HepG2 (cell line): ENCODE measurements around the gene H1-8. TPM values are rescaled to one million over a fixed set of nuclear protein-coding genes. Genes with fewer than 3 reads are reported as not detected.

ENCODE experiments used
- BCLAF1 ChIP-seq: fragments of 450-650 bp; IDR thresholded peaks from 2 replicates; pipeline ENCODE4 v1.6.1; 2017; ENCODE audit warnings: mild to moderate bottlenecking
- CHD4 ChIP-seq: fragments of 200-600 bp; sonication (generic); IDR thresholded peaks from 2 replicates; pipeline ENCODE4 v1.7.0; 2017; ENCODE audit warnings: mild to moderate bottlenecking, low read length, borderline replicate concordance
- HOMEZ ChIP-seq: IDR thresholded peaks from 2 replicates; pipeline ENCODE4 v1.6.1; 2016; ENCODE audit warnings: low read depth
- JARID2 ChIP-seq: sonication (generic); formaldehyde crosslinking; IDR thresholded peaks from 2 replicates; pipeline ENCODE4 v1.8.1; 2023; ENCODE audit warnings: missing genetic modification reagents, inconsistent platforms; ENCODE audit not compliant: insufficient replicate concordance
- KDM1A ChIP-seq: IDR thresholded peaks from 2 replicates; pipeline ENCODE4 v1.6.1; 2016; ENCODE audit warnings: missing compliant biosample characterization
- NCOA5 ChIP-seq: sonication (generic); formaldehyde crosslinking; IDR thresholded peaks from 2 replicates; pipeline ENCODE4 v1.4.0; 2020; ENCODE audit warnings: missing genetic modification reagents
- ONECUT2 ChIP-seq: sonication (generic); formaldehyde crosslinking; IDR thresholded peaks from 2 replicates; pipeline ENCODE4 v1.4.0; 2020; ENCODE audit warnings: missing genetic modification reagents
- PAWR ChIP-seq: sonication (generic); formaldehyde crosslinking; IDR thresholded peaks from 2 replicates; pipeline ENCODE4 v1.4.0; 2020; ENCODE audit warnings: missing genetic modification reagents, mild to moderate bottlenecking, borderline replicate concordance
- PAXIP1 ChIP-seq: sonication (generic); formaldehyde crosslinking; conservative IDR thresholded peaks from 2 replicates; pipeline ENCODE4 v1.4.0; 2020; ENCODE audit warnings: mild to moderate bottlenecking, missing genetic modification reagents, moderate library complexity
- ZEB1 ChIP-seq: IDR thresholded peaks from 2 replicates; pipeline ENCODE4 v1.6.1; 2012; ENCODE audit warnings: mild to moderate bottlenecking, low read depth, inconsistent platforms; ENCODE audit not compliant: insufficient replicate concordance
- ZNF737 ChIP-seq: sonication (generic); formaldehyde crosslinking; IDR thresholded peaks from 2 replicates; pipeline ENCODE4 v1.5.0; 2020; ENCODE audit warnings: missing genetic modification reagents, mild to moderate bottlenecking, borderline replicate concordance
- ZSCAN31 ChIP-seq: sonication (generic); formaldehyde crosslinking; IDR thresholded peaks from 2 replicates; pipeline ENCODE4 v1.5.0; 2020; ENCODE audit warnings: low read depth, mild to moderate bottlenecking, missing genetic modification reagents
- polyA plus RNA-seq, 8 experiments: library from polyadenylated mRNA; depleted of rRNA in 3 of 8; stranded (reverse) in 7 of 8; unstranded in 1 of 8; fragments of >200 nt; fragmentation: Illumina TruSeq in 4 of 8; extraction: Trizol in 4 of 8; gene quantifications; 2 replicates each; pipeline versions ENCODE4 v1.2.1 to v1.2.3, GENCODE V29; 2011 to 2016; ENCODE audit warnings: low read depth in 4 of 8, missing spikeins in 1 of 8, mixed read lengths in 1 of 8; ENCODE audit not compliant: insufficient read depth in 1 of 8
- total RNA-seq, 5 experiments: library from RNA; depleted of rRNA; stranded (reverse); fragments of >200 nt; fragmentation: Illumina TruSeq; extraction: Trizol; gene quantifications; 2 replicates each; pipeline ENCODE4 v1.2.3, GENCODE V29; 2016; ENCODE audit warnings: low read depth in 1 of 5
- TF ChIP-seq, protein P1 (sequence below): sonication (generic); formaldehyde crosslinking; IDR thresholded peaks from 2 replicates; pipeline ENCODE4 v1.5.0; 2020; ENCODE audit warnings: mild to moderate bottlenecking, missing genetic modification reagents
- TF ChIP-seq, protein P2 (sequence below), 2 experiments: IDR thresholded peaks; 2 replicates each; pipeline ENCODE4 v1.6.1; 2011 to 2012; ENCODE audit warnings: low read length in 2 of 2, borderline replicate concordance in 1 of 2, low read depth in 1 of 2, mild to moderate bottlenecking in 1 of 2, moderate library complexity in 1 of 2

Gene H1-8
- total and polyA plus RNA-seq, 2 of the 13 experiments (the other 11 are each of a cell fraction or from before 2014, with no cell fraction given), result 0.08 TPM; not detected in 1

GRCh38 chr3:129594907-129595390 lies 52.0 kb downstream of the H1-8 start (continued):
- TF ChIP-seq, protein P1, sequence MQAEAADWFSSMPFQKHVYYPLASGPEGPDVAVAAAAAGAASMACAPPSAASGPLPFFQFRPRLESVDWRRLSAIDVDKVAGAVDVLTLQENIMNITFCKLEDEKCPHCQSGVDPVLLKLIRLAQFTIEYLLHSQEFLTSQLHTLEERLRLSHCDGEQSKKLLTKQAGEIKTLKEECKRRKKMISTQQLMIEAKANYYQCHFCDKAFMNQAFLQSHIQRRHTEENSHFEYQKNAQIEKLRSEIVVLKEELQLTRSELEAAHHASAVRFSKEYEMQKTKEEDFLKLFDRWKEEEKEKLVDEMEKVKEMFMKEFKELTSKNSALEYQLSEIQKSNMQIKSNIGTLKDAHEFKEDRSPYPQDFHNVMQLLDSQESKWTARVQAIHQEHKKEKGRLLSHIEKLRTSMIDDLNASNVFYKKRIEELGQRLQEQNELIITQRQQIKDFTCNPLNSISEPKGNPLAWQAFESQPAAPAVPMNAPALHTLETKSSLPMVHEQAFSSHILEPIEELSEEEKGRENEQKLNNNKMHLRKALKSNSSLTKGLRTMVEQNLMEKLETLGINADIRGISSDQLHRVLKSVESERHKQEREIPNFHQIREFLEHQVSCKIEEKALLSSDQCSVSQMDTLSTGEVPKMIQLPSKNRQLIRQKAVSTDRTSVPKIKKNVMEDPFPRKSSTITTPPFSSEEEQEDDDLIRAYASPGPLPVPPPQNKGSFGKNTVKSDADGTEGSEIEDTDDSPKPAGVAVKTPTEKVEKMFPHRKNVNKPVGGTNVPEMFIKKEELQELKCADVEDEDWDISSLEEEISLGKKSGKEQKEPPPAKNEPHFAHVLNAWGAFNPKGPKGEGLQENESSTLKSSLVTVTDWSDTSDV (CRISPR knock-in tag), result 0 out of 2 replicates have a peak, but pooled peaks have one; percentile 11
- no peak for TF ChIP-seq ZNF737 (CRISPR knock-in tag)
- TF ChIP-seq JARID2 (CRISPR knock-in tag), result no peak
- peak; percentile 70; the same call in 1 of the 2 replicates for TF ChIP-seq HOMEZ
- peak; percentile 70; the same call in 1 of the 2 replicates for TF ChIP-seq ONECUT2 (CRISPR knock-in tag)
- no peak for TF ChIP-seq NCOA5 (CRISPR knock-in tag)
- TF ChIP-seq, protein P2, sequence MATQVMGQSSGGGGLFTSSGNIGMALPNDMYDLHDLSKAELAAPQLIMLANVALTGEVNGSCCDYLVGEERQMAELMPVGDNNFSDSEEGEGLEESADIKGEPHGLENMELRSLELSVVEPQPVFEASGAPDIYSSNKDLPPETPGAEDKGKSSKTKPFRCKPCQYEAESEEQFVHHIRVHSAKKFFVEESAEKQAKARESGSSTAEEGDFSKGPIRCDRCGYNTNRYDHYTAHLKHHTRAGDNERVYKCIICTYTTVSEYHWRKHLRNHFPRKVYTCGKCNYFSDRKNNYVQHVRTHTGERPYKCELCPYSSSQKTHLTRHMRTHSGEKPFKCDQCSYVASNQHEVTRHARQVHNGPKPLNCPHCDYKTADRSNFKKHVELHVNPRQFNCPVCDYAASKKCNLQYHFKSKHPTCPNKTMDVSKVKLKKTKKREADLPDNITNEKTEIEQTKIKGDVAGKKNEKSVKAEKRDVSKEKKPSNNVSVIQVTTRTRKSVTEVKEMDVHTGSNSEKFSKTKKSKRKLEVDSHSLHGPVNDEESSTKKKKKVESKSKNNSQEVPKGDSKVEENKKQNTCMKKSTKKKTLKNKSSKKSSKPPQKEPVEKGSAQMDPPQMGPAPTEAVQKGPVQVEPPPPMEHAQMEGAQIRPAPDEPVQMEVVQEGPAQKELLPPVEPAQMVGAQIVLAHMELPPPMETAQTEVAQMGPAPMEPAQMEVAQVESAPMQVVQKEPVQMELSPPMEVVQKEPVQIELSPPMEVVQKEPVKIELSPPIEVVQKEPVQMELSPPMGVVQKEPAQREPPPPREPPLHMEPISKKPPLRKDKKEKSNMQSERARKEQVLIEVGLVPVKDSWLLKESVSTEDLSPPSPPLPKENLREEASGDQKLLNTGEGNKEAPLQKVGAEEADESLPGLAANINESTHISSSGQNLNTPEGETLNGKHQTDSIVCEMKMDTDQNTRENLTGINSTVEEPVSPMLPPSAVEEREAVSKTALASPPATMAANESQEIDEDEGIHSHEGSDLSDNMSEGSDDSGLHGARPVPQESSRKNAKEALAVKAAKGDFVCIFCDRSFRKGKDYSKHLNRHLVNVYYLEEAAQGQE (IDR thresholded peaks at IDR 0.05; ENCODE audit: borderline replicate concordance in 1 of 2, low read depth in 1 of 2, low read length in 2 of 2), result peak in 1 of 2 experiments; percentile 52; a peak in 1 of 4 replicates
- TF ChIP-seq PAXIP1 (CRISPR knock-in tag), result peak; percentile 92
- no peak for TF ChIP-seq PAWR
- TF ChIP-seq BCLAF1, result no peak
- peak; percentile 79 for TF ChIP-seq ZSCAN31 (CRISPR knock-in tag)
- peak; percentile 28 for TF ChIP-seq ZEB1
- peak; percentile 49; the same call in 1 of the 2 replicates for TF ChIP-seq KDM1A (CRISPR knock-in tag)
- TF ChIP-seq CHD4, result no peak; the same call in 1 of the 2 replicates
